HG03378 (cell line): ENCODE measurements around the gene SCN4A.

ENCODE experiments used
- ATAC-seq: cut with Tn5 transposase; IDR thresholded peaks from one replicate; pipeline ENCODE4 v1.9.1; 2021; ENCODE audit warnings: mild to moderate bottlenecking, moderate library complexity; ENCODE audit not compliant: unreplicated experiment

Gene SCN4A

GRCh38 chr17:64002658-64003525, 30.2 kb upstream of the SCN4A start:
- no peak for ATAC-seq

- no peak for ATAC-seq
Measured at GRCh38 chr17:64001763-64002529, 29.2 kb upstream of the SCN4A start.

- ATAC-seq: no peak
Measured at GRCh38 chr17:64001091-64001579, 28.4 kb upstream of the SCN4A start.

- ATAC-seq: no peak
Measured at GRCh38 chr17:63999680-64000531, 27.2 kb upstream of the SCN4A start.

GRCh38 chr17:63998721-63999679, 26.3 kb upstream of the SCN4A start:
- no peak for ATAC-seq

- no peak for ATAC-seq
Measured at GRCh38 chr17:63998050-63998720, 25.5 kb upstream of the SCN4A start, which contains the start of gene PRR29. PRR29 (plus strand) TSS chr17:63998351; CDS start chr17:63998365, 14 bp downstream.

- ATAC-seq: no peak
Measured at GRCh38 chr17:63997341-63998048, 24.8 kb upstream of the SCN4A start.

GRCh38 chr17:63996430-63997182, 23.9 kb upstream of the SCN4A start:
- no peak for ATAC-seq

- ATAC-seq: no peak
Measured at GRCh38 chr17:63995626-63996025, 22.9 kb upstream of the SCN4A start.

- no peak for ATAC-seq
Measured at GRCh38 chr17:63993368-63993985, 20.8 kb upstream of the SCN4A start.

- no peak for ATAC-seq
Measured at GRCh38 chr17:63991611-63992010, 18.9 kb upstream of the SCN4A start.

- ATAC-seq: no peak
Measured at GRCh38 chr17:63989622-63990345, 17.1 kb upstream of the SCN4A start.

GRCh38 chr17:63988741-63989621, 16.3 kb upstream of the SCN4A start:
- no peak for ATAC-seq

- no peak for ATAC-seq
Measured at GRCh38 chr17:63988127-63988478, 15.4 kb upstream of the SCN4A start.

- no peak for ATAC-seq
Measured at GRCh38 chr17:63987221-63988126, 14.8 kb upstream of the SCN4A start.
